Immature natural killer cell (primary cell): ENCODE measurements around the gene RAB40C. TPM values are rescaled to one million over a fixed set of nuclear protein-coding genes. Genes with fewer than 3 reads are reported as not detected.

ENCODE experiments used
- DNase-seq, 3 donors: peaks; one replicate each; pipeline ENCODE4 v3.0.0; 2022; ENCODE audit warnings: mixed read lengths in 1 of 3
- H3K27ac Mint-ChIP-seq, 6 donors: one replicate each; pipeline ENCODE4 v1.8.0; 2020; ENCODE audit warnings: mixed read lengths in 6 of 6, mild to moderate bottlenecking in 5 of 6, inconsistent platforms in 4 of 6, moderate library complexity in 3 of 6
- H3K27me3 Mint-ChIP-seq, 3 donors: one replicate each; pipeline ENCODE4 v1.8.0; 2020 to 2021; ENCODE audit warnings: low read depth in 3 of 3, mild to moderate bottlenecking in 3 of 3, mixed read lengths in 3 of 3, moderate library complexity in 3 of 3, inconsistent platforms in 1 of 3
- H3K36me3 Mint-ChIP-seq, 3 donors: one replicate each; pipeline ENCODE4 v1.8.0; 2020; ENCODE audit warnings: mixed read lengths in 3 of 3, inconsistent platforms in 2 of 3, mild to moderate bottlenecking in 2 of 3
- H3K4me1 Mint-ChIP-seq, 2 donors: one replicate each; pipeline ENCODE4 v1.8.0; 2020; ENCODE audit warnings: inconsistent platforms in 2 of 2, mild to moderate bottlenecking in 2 of 2, mixed read lengths in 2 of 2, moderate library complexity in 1 of 2
- H3K4me3 Mint-ChIP-seq, 5 donors: one replicate each; pipeline ENCODE4 v1.8.0; 2020; ENCODE audit warnings: mild to moderate bottlenecking in 5 of 5, mixed read lengths in 5 of 5, inconsistent platforms in 3 of 5, moderate library complexity in 3 of 5
- H3K9me3 Mint-ChIP-seq, 6 donors: one replicate each; pipeline ENCODE4 v1.8.0; 2020; ENCODE audit warnings: mild to moderate bottlenecking in 6 of 6, mixed read lengths in 6 of 6, inconsistent platforms in 4 of 6, moderate library complexity in 3 of 6
- polyA plus RNA-seq, 3 donors: library from polyadenylated mRNA; unstranded; fragments of 300-500 nt; fragmentation: Illumina TruSeq; gene quantifications; one replicate each; pipeline ENCODE4 v1.2.3, GENCODE V29; 2021

The RAB40C gene
- polyA plus RNA-seq, 3 donors from 2014 or later: 4.6 to 17.5 (median 5.8) TPM

DNA sequence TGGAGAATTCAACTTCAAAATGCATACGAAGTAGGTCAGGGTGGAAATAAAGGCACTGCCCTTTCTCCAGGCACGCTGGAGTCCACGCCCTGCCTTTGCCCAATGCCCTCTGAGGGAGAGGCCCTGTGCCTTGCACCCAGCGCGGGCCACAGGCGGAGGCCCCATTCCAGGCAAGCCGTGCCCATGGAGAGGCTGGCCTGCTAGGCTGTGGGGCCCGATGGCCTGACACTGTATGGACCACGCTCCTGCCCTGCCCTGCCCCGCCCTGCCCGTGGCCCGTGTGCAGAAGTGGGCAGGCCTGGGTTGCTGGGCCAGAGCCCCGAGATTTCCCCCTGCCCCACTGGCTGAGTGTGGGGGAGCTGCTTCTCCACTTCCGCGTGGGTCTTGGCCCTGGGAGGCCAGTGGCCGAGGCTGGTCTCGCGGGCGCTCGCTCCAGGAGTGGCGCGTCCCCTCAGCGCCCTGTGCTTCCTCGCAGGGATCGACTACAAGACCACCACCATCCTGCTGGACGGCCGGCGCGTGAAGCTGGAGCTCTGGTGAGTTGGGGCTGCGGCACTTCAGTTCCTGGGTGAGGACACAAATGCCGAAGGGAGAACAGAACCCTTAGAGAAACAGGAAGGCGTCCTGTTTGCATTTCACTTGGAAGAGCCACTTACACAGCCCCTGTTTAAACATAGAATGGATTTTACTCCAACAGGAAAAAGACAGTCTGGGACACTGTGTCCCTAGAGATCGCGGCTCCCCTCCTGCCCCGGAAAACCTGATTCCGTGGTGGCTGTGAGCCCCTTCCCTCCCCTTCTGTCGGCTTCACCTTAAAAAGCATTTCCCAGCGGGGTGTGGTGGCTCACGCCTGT lies 27.1 kb downstream of the RAB40C start:
- Mint-ChIP-seq H3K27ac (no peak overlapping the region), H3K9me3 (no peaks in the 10 kb centered on the region), H3K4me1 (no peaks in the 10 kb centered on the region), H3K4me3 (no peak overlapping the region), H3K36me3 (no peaks in the 10 kb centered on the region), H3K27me3 (peaks cover 0 to 2% (median 0%) of the 10 kb centered on the region in 3 donors)
- no peak for DNase-seq

DNA sequence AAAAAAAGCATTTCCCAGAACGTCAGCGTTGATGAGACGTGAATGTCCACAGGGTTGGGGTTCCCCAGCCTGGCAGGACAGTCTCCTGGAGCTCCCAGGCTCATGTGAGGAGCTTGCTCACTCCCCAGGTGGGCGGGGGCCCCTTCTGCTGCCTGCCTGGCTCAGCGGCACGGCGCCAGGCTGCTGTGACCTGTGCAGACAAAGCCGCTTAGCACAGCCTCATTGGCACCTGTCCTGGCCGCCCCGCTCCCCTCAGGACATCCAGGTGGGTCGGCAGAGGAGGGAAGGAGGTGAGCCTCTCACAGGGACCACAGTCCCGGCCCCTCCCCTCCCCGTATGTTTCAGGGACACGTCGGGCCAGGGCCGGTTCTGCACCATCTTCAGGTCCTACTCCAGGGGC lies 28.0 kb downstream of the RAB40C start:
- no peak for DNase-seq
- no peak overlapping the region for H3K27ac Mint-ChIP-seq
- H3K4me3 Mint-ChIP-seq: no peak overlapping the region
- peaks cover 0 to 2% (median 0%) of the 10 kb centered on the region in 3 donors for H3K27me3 Mint-ChIP-seq
- H3K36me3 Mint-ChIP-seq: no peaks in the 10 kb centered on the region
- no peaks in the 10 kb centered on the region for H3K4me1 Mint-ChIP-seq
- H3K9me3 Mint-ChIP-seq: no peaks in the 10 kb centered on the region

DNA sequence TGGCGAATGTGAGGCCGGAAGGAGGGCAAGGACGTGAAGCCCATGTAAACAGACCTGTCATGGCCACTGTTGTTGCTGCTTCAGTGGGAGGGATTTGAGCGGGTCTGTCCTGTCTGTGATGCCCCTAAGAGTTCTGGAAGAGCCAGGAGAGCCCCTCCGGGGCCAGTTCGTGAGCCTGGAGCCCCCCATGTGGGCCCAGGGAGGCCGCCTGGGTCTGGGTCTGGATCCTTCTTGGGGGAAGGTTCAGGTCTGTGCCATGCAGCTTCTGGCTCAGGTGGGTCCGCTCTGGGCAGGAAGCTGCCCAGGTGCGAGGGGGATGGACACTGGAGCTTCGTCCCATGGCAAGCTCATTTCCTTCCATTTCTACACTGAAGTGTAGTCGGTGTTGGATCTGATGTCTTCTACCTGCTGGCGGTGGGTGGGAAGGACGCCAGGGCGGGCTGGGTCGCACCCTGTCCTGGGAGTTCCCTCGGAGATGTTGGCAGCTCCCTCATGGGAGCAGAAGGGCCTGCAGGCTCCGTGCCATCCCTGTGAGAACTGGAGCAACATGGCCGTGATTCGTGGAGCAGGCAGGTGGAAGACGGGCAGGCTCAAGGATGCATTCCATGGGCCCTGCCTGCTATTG lies 29.7 kb downstream of the RAB40C start:
- DNase-seq: no peak
- Mint-ChIP-seq H3K36me3 (no peaks in the 10 kb centered on the region), H3K27me3 (peaks cover 0 to 2% (median 0%) of the 10 kb centered on the region in 3 donors), H3K4me3 (no peak overlapping the region), H3K4me1 (peaks cover 0 to 2% of the 10 kb centered on the region in 2 donors), H3K9me3 (no peaks in the 10 kb centered on the region), H3K27ac (no peak overlapping the region)

DNA sequence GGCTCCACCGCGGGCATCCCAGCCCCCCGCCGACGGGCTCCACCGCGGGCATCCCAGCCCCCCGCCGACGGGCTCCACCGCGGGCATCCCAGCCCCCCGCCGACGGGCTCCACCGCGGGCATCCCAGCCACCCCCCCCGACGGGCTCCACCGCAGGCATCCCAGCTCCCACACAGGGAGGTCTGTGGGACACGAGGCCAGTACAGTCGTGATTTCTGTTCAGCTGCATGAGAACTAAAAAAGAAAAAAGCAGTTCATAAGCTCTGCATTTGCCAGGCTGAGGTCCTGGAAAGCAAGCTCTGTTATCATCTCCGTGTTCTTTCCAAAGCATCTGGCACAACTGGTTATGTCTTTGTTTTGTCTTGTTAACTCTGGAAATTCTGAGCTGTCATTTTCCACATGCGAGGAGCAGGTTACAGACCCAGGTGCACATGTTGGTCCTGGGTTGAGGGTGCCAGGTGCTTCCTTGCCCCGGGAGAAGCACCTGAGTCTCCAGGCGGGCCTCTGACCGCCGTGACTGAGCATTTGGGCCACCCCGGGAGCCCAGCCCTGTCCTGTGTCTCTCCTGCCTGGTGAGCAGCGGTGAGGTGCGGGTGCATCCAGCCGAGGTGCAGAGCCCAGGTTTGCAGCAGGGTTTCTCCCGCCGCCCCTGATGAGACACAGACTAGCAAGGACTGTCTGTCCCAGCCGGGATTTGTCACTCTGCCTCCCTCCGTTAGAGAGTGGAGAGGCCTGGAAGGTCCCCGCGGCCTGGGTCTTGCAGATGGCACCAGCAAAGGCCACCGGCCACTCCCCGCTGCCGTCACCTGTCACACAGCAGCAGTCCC lies 31.0 kb downstream of the RAB40C start:
- H3K4me3 Mint-ChIP-seq: no peak overlapping the region

DNA sequence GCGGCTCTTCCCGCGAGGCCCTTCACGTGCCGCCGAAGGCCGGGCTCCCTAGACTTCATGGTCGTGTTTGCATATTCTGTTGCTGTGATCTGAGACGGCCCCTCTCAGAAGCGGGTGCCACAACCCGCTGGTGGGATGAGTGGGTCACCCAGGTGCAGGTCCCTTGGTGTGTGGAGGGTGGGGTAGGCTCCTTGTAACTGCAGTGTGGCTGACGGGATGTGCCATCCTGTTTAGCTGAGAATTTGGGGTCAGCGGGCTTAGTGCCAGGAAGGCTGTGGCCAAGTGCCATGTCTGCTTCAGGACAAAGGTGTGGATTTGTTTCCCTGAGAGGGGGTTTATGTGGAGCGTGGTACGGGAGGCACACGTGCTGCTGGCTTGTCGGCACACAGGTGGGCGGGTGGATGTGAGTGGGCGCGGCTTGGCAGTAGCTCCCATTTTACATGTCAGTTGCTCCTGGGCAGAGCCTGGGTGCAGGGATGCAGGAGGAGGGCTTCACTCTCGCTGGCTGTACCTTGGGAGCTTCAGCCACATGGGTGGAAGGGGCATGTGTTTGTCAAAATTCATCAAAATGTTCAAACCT lies 31.8 kb downstream of the RAB40C start:
- Mint-ChIP-seq H3K4me1 (peaks cover 0 to 2% of the 10 kb centered on the region in 2 donors), H3K4me3 (no peak overlapping the region), H3K36me3 (no peaks in the 10 kb centered on the region), H3K9me3 (no peaks in the 10 kb centered on the region), H3K27ac (no peak overlapping the region), H3K27me3 (peaks cover 0 to 2% (median 0%) of the 10 kb centered on the region in 3 donors)
- DNase-seq: no peak

More for the DNA sequence above, 31.0 kb downstream of the RAB40C start:
- DNase-seq: no peak
- Mint-ChIP-seq H3K27ac (no peak overlapping the region), H3K36me3 (no peaks in the 10 kb centered on the region), H3K9me3 (no peaks in the 10 kb centered on the region), H3K27me3 (peaks cover 0 to 2% (median 0%) of the 10 kb centered on the region in 3 donors), H3K4me1 (peaks cover 0 to 2% of the 10 kb centered on the region in 2 donors)

DNA sequence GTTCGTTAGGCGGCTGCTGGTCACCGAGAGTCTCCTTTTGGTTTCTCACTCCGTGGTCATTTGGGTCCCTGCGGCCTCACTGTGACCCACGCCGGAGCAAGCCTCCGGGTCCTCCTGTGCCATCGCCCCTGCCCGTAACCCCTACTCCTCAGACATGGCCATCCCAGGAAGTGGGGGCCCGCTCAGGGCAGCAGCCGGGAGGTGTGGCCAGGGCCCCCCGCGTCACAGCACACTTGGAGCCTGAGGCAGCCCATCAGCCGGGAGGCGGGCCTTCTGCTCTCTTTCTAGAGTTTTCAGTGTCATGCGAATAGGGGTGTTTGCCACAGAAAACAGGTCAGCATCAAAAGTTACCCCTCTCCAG lies 33.0 kb downstream of the RAB40C start:
- H3K4me1 Mint-ChIP-seq: peaks cover 0 to 2% of the 10 kb centered on the region in 2 donors
- no peaks in the 10 kb centered on the region for H3K36me3 Mint-ChIP-seq
- H3K4me3 Mint-ChIP-seq: no peak overlapping the region
- H3K27me3 Mint-ChIP-seq: peaks cover 0 to 2% (median 0%) of the 10 kb centered on the region in 3 donors
- DNase-seq: no peak
- no peaks in the 10 kb centered on the region for H3K9me3 Mint-ChIP-seq
- no peak overlapping the region for H3K27ac Mint-ChIP-seq

DNA sequence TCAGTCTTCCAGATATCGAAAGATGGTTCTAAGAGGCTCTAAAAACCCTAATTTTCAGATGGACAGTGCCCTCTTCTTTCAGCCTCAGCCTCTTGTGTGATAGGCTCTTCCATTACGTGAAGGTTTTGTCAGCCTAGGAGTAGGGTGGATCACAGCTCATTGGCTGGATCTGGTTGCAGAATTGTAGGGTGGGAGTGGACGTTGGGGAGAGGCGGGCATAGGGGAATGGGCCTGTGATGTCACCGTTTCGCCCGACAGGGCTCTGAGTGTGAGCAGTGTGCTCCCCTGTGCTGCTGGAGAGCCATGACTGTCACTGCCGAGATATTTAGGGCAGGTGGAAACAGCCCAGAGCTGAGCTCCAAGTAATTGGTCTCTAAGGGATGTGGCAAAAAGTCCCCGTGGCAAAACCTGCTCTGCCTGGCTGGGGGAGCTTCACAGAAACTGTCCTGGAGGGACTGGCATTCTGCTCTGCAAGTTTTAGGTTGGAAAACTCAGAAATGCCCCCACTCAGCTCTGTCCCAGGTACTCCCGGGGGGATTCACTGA lies 34.7 kb downstream of the RAB40C start:
- no peak overlapping the region for H3K27ac Mint-ChIP-seq
- DNase-seq: no peak
- peaks cover 0 to 5% (median 0%) of the 10 kb centered on the region in 3 donors for H3K36me3 Mint-ChIP-seq
- peaks cover 0 to 2% of the 10 kb centered on the region in 2 donors for H3K4me1 Mint-ChIP-seq
- no peak overlapping the region for H3K4me3 Mint-ChIP-seq
- no peaks in the 10 kb centered on the region for H3K9me3 Mint-ChIP-seq
- peaks cover 0 to 2% (median 0%) of the 10 kb centered on the region in 3 donors for H3K27me3 Mint-ChIP-seq

DNA sequence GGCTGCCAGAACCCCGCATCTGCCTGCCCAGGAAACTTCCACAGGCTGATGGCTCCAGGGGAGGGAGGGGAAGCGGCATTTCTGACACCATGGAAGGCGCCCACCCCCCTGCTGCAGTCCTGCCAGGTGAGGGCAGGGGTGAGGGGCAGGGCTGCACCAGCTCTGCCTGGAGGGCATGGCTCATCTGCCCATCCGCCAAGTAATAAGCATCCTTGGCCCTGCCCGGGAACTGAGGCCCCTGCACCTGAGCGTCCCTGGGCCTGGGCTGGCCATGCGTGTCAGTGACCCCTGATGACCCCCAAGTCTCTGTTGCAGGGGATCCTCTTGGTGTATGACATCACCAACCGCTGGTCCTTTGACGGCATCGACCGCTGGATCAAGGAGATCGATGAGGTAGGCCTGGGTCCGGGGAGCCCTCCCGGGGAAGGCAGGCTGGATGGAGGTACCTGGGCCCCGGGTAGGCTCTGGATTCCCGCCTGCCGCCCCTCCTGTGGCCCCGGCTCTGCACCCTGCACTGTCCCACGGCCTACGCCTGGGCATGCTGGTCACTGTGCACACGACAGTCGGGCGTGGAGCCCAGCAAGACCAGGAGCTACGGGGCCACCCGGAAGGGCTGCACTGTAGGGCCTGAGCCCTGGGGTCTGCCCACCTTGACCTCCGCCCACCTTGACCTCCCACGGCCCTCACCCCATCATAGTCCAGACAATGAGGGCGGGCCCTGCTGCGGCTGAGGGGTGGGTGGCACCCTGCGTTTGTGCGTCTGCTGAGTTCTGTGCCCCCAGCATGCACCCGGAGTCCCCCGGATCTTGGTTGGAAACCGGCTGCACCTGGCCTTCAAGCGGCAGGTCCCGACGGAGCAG lies 35.5 kb downstream of the RAB40C start:
- H3K4me1 Mint-ChIP-seq: peaks cover 0 to 2% of the 10 kb centered on the region in 2 donors
- H3K4me3 Mint-ChIP-seq: no peak overlapping the region
- DNase-seq: no peak
- peaks cover 0 to 2% (median 0%) of the 10 kb centered on the region in 3 donors for H3K27me3 Mint-ChIP-seq
- no peaks in the 10 kb centered on the region for H3K9me3 Mint-ChIP-seq
- no peak overlapping the region for H3K27ac Mint-ChIP-seq
- H3K36me3 Mint-ChIP-seq: peaks cover 0 to 5% (median 0%) of the 10 kb centered on the region in 3 donors

DNA sequence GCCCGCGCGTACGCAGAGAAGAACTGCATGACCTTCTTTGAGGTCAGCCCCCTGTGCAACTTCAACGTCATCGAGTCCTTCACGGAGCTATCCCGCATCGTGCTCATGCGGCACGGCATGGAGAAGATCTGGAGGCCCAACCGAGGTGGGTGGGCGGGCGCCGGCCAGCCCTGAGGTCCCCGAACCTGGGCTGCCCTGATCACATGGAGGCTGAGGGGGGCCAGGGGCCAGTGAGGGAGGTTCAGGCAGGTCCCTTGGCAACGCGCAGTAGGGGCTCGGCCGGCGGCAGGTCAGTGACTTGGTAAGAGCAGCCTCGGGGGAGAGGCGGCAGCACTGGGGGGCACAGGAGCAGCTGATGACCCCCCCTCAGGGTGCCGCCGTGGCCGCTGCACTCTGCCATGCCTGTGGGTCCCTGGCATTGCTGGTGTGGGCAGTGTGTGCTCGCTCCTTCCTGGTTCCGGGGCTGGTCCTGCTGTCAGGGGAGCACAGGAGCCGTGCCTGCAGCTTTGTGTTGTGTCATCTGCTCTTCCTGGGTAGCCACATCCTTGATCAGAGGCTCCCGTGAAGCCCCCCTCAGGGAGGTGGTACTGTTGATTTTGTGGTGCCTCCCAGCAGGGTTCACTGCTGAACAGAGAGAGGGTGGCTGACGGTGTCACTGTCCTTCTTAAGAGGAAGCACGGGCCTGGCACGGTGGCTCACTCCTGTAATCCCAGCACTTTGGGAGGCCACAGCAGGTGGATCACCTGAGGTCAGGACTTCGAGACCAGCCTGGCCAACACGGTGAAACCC lies 36.3 kb downstream of the RAB40C start:
- peaks cover 0 to 2% of the 10 kb centered on the region in 2 donors for H3K4me1 Mint-ChIP-seq
- peaks cover 0 to 5% (median 0%) of the 10 kb centered on the region in 3 donors for H3K36me3 Mint-ChIP-seq
- H3K27me3 Mint-ChIP-seq: peaks cover 0 to 2% (median 0%) of the 10 kb centered on the region in 3 donors
- H3K4me3 Mint-ChIP-seq: no peak overlapping the region
- no peak for DNase-seq
- no peaks in the 10 kb centered on the region for H3K9me3 Mint-ChIP-seq
- no peak overlapping the region for H3K27ac Mint-ChIP-seq

DNA sequence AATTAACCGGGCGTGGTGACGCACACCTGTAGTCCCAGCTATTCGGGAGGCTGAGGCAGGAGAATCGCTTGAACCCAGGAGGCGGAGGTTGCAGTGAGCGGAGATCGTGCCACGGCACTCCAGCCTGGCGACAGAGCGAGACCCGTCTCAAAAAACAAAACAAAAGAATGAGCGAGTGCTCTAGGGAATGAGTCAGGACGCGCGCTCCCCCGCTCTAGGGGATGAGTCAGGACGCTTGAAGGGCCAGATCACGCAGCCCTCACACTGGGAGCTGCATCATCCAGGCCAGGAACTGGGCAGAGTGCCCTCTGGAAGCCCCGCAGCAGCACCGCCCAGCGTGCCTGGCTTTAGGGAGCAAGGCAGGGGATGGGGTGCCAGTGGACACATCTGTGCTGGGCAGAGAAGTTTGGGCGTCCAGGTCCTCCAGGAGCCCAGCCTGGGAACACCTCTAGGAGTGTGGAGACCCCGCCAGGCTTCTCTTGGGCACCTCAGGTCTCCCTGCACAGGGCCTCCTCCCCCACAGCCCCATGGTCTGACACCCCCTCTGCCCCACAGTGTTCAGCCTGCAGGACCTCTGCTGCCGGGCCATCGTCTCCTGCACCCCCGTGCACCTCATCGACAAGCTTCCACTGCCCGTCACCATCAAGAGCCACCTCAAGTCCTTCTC lies 37.1 kb downstream of the RAB40C start:
- Mint-ChIP-seq H3K9me3 (no peaks in the 10 kb centered on the region), H3K4me3 (no peak overlapping the region), H3K27me3 (no peaks in the 10 kb centered on the region), H3K4me1 (peaks cover 0 to 2% of the 10 kb centered on the region in 2 donors), H3K27ac (no peak overlapping the region), H3K36me3 (peaks cover 0 to 5% (median 0%) of the 10 kb centered on the region in 3 donors)
- DNase-seq: no peak

DNA sequence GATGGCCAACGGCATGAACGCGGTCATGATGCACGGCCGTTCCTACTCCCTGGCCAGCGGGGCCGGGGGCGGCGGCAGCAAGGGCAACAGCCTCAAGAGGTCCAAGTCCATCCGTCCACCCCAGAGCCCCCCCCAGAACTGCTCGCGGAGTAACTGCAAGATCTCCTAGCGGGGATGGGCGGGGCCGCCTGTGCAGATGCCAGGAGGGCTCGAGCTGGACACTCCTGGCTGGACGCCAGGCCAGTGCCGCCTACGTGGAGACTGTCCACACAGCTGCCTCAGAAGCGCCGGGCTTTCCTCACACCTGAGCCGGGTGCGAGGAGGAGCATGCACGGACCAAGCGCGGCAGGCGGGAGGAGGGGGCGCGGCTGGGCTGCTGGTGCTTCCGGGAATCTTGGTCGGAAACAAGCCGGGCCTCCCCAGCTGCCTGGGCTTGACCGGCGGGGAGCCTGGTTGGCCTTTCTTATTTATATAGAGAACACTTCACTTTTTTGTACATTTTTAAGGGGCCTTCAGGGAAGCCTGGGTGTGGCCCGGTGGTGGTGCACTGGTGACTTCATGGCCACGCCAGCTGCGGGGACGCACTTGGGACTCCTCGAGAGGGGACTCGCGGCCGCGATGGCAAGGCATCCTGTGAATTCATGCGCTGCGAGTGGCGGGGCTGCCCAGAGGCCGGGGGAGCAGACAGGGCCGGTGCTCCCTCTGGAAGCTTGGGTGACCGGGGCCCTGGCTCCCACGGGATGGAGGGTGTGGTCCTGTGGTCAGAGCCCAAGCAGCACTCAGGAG lies 37.8 kb downstream of the RAB40C start:
- Mint-ChIP-seq H3K27ac (no peak overlapping the region), H3K36me3 (peaks cover 0 to 5% (median 0%) of the 10 kb centered on the region in 3 donors), H3K9me3 (no peaks in the 10 kb centered on the region), H3K27me3 (no peaks in the 10 kb centered on the region), H3K4me3 (no peak overlapping the region), H3K4me1 (peaks cover 0 to 2% of the 10 kb centered on the region in 2 donors)
- DNase-seq: no peak
